HFFc6 (cell line): ENCODE results near the gene SPDYE2B. TPM values are rescaled to one million over a fixed set of nuclear protein-coding genes. Genes with fewer than 3 reads are reported as not detected.

Source experiments
- total RNA-seq, 6 experiments: library from RNA; stranded (reverse); fragmentation: NEBNext Ultra II Directional; extraction: Animal tissue kit (Norgen Biotek cat#: 25700); gene quantifications; 2 replicates in 1 of 6; 3 replicates in 5 of 6; pipeline ENCODE4 v1.2.3, GENCODE V29; 2021

SPDYE2B gene
- total RNA-seq, 6 experiments from 2014 or later = not detected

Other genes starting within 250 kb of the SPDYE2B start
- gene ORAI2, start 216.7 kb upstream of the SPDYE2B start, total RNA-seq = 10 to 100 TPM; 49.4 to 72.5 (median 54.9) TPM
- gene ALKBH4, start 185.5 kb upstream of the SPDYE2B start, total RNA-seq = 10 to 100 TPM in 3 of 6 experiments, 1 to 10 TPM in 3; 9.6 to 11.0 (median 10.0) TPM
- 10 to 100 TPM; 19.4 to 28.2 (median 23.0) TPM for gene LRWD1, start 185.3 kb upstream of the SPDYE2B start, total RNA-seq
- 10 to 100 TPM; 61.8 to 76.5 (median 66.0) TPM for gene POLR2J, start 171.4 kb upstream of the SPDYE2B start, total RNA-seq
- gene RASA4B, start 132.5 kb upstream of the SPDYE2B start, total RNA-seq = 10 to 100 TPM; 16.4 to 26.2 (median 20.2) TPM
- 1 to 10 TPM; 6.0 to 9.8 (median 7.6) TPM for gene UPK3BL2, start 106.6 kb upstream of the SPDYE2B start, total RNA-seq
- not detected for gene SPDYE2, start 99.1 kb upstream of the SPDYE2B start, total RNA-seq
- gene POLR2J3, start 77.7 kb upstream of the SPDYE2B start, total RNA-seq = 10 to 100 TPM; 18.4 to 31.6 (median 20.1) TPM
- gene RASA4, start 33.6 kb upstream of the SPDYE2B start, total RNA-seq = 10 to 100 TPM; 53.9 to 79.9 (median 55.9) TPM
- 10 to 100 TPM in 4 of 6 experiments, 1 to 10 TPM in 2; 3.6 to 14.3 (median 10.9) TPM for gene UPK3BL1, start 7.5 kb upstream of the SPDYE2B start, total RNA-seq
- 1 to 10 TPM; 6.3 to 8.4 (median 7.6) TPM for gene POLR2J2, start 21.3 kb downstream of the SPDYE2B start, total RNA-seq
- gene FAM185A, start 98.7 kb downstream of the SPDYE2B start, total RNA-seq = 1 to 10 TPM; 3.8 to 5.6 (median 4.3) TPM